Glomerular visceral epithelial cell (primary cell): Measurements from ENCODE around the gene HLCS.

Experiments used
- DNase-seq: peaks from one replicate; pipeline ENCODE4 v3.0.0-alpha.2; 2016; ENCODE audit errors: extremely low spot score

The HLCS gene

GRCh38 chr21:36915696-36916245 is 50.7 kb downstream of the HLCS start:
- no peak for DNase-seq

- no peak for DNase-seq
Observed at GRCh38 chr21:36915014-36915695, 51.3 kb downstream of the HLCS start.

- DNase-seq = no peak
Observed at GRCh38 chr21:36914244-36915013, 52.0 kb downstream of the HLCS start.

- DNase-seq = no peak
Observed at GRCh38 chr21:36913247-36914169, 53.0 kb downstream of the HLCS start.

GRCh38 chr21:36910581-36911307 is 55.7 kb downstream of the HLCS start:
- no peak for DNase-seq

GRCh38 chr21:36909901-36910561 is 56.4 kb downstream of the HLCS start:
- DNase-seq = peak; percentile 95

GRCh38 chr21:36909423-36909822 is 57.0 kb downstream of the HLCS start:
- DNase-seq = no peak

GRCh38 chr21:36908260-36908908 is 58.1 kb downstream of the HLCS start:
- DNase-seq = no peak

GRCh38 chr21:36904093-36904666 is 62.3 kb downstream of the HLCS start:
- DNase-seq = no peak

- peak; percentile 65 for DNase-seq
Observed at GRCh38 chr21:36902793-36903192, 63.7 kb downstream of the HLCS start.

- DNase-seq = no peak
Observed at GRCh38 chr21:36902331-36902730, 64.1 kb downstream of the HLCS start.

GRCh38 chr21:36901575-36901974 is 64.9 kb downstream of the HLCS start:
- no peak for DNase-seq

GRCh38 chr21:36893581-36893980 is 72.9 kb downstream of the HLCS start:
- DNase-seq = no peak

GRCh38 chr21:36892201-36892600 is 74.3 kb downstream of the HLCS start:
- DNase-seq = no peak

GRCh38 chr21:36891692-36892091 is 74.8 kb downstream of the HLCS start:
- DNase-seq = no peak

GRCh38 chr21:36891121-36891520 is 75.3 kb downstream of the HLCS start:
- no peak for DNase-seq

- DNase-seq = no peak
Observed at GRCh38 chr21:36890086-36890485, 76.4 kb downstream of the HLCS start.

- DNase-seq = no peak
Observed at GRCh38 chr21:36889401-36889800, 77.1 kb downstream of the HLCS start.

- DNase-seq = no peak
Observed at GRCh38 chr21:36888466-36888865, 78.0 kb downstream of the HLCS start.

- no peak for DNase-seq
Observed at GRCh38 chr21:36887963-36888362, 78.5 kb downstream of the HLCS start.
